KMS-11 (cell line): ENCODE results near the gene PCDHA13.

Experiments used
- H2AFZ ChIP-seq: fragments of 200-600 bp; sonication (generic); 2 replicates; pipeline ENCODE4 v1.6.1; 2016; ENCODE audit warnings: antibody characterized with exemption, mixed run types, low read depth
- H3K27ac ChIP-seq: fragments of 200-600 bp; sonication (generic); 2 replicates; pipeline ENCODE4 v1.6.1; 2016; ENCODE audit warnings: mild to moderate bottlenecking, mixed run types
- H3K27me3 ChIP-seq: fragments of 200-600 bp; sonication (generic); 2 replicates; pipeline ENCODE4 v1.6.1; 2017; ENCODE audit warnings: mild to moderate bottlenecking, low read depth, mixed run types, moderate library complexity; ENCODE audit not compliant: insufficient read depth
- H3K36me3 ChIP-seq: fragments of 200-600 bp; sonication (generic); 2 replicates; pipeline ENCODE4 v1.6.1; 2017; ENCODE audit warnings: mild to moderate bottlenecking, mixed run types; ENCODE audit not compliant: insufficient read depth
- H3K4me1 ChIP-seq: fragments of 200-600 bp; sonication (generic); 2 replicates; pipeline ENCODE4 v1.6.1; 2016; ENCODE audit warnings: mild to moderate bottlenecking, low read depth, mixed run types; ENCODE audit not compliant: poor library complexity, severe bottlenecking
- H3K4me2 ChIP-seq: fragments of 200-600 bp; sonication (generic); 2 replicates; pipeline ENCODE4 v1.7.0; 2016; ENCODE audit warnings: mild to moderate bottlenecking, mixed run types
- H3K4me3 ChIP-seq: fragments of 200-600 bp; sonication (generic); IDR thresholded peaks from 2 replicates; pipeline ENCODE4 v1.6.1; 2017; ENCODE audit warnings: low read depth, low read length, mixed read lengths; ENCODE audit not compliant: insufficient read depth
- H3K79me2 ChIP-seq: fragments of 200-600 bp; sonication (generic); 2 replicates; pipeline ENCODE4 v1.6.1; 2016; ENCODE audit warnings: low read depth, mixed run types; ENCODE audit not compliant: insufficient read depth
- H3K9ac ChIP-seq: fragments of 200-600 bp; sonication (generic); 2 replicates; pipeline ENCODE4 v1.6.1; 2016; ENCODE audit warnings: mild to moderate bottlenecking, mixed run types
- H4K20me1 ChIP-seq: fragments of 200-600 bp; sonication (generic); 2 replicates; pipeline ENCODE4 v1.6.1; 2016; ENCODE audit warnings: mild to moderate bottlenecking, mixed run types; ENCODE audit not compliant: insufficient read depth
- CTCF ChIP-seq: fragments of 200-600 bp; sonication (generic); conservative IDR thresholded peaks from 2 replicates; pipeline ENCODE4 v1.6.1; 2017; ENCODE audit warnings: low read depth, mild to moderate bottlenecking, antibody characterized with exemption, low read length, moderate library complexity, mixed read lengths

PCDHA13 gene

GRCh38 chr5:140855772-140856674 is 25.9 kb upstream of the PCDHA13 start, which contains the start of gene PCDHA10:
Gene PCDHA10 (plus strand): TSS chr5:140855897. CDS start chr5:140856049, 152 bp downstream.
- H3K4me2 ChIP-seq, result no peak within 1 kb of the TSS
- no peak within 1 kb of the TSS for H3K4me3 ChIP-seq
- no peaks in the 10 kb centered on the region for H3K79me2 ChIP-seq
- no peaks in the 10 kb centered on the region for H3K36me3 ChIP-seq
- H3K9ac ChIP-seq, result no peak within 1 kb of the TSS
- no peaks in the 10 kb centered on the region for H3K4me1 ChIP-seq
- TF ChIP-seq CTCF, result no peak; the same call in 1 of the 2 replicates
- H3K27ac ChIP-seq, result no peak within 1 kb of the TSS
- H3K27me3 ChIP-seq, result no peaks in the 10 kb centered on the region
- H2AFZ ChIP-seq, result no peak within 1 kb of the TSS
- no peaks in the 10 kb centered on the region for H4K20me1 ChIP-seq

- H2AFZ ChIP-seq, result no peak overlapping the region
- H4K20me1 ChIP-seq, result no peaks in the 10 kb centered on the region
- TF ChIP-seq CTCF, result no peak
- no peaks in the 10 kb centered on the region for H3K27me3 ChIP-seq
- H3K79me2 ChIP-seq, result no peaks in the 10 kb centered on the region
- no peak overlapping the region for H3K4me3 ChIP-seq
- H3K4me2 ChIP-seq, result no peak overlapping the region
- H3K4me1 ChIP-seq, result no peaks in the 10 kb centered on the region
- no peak overlapping the region for H3K9ac ChIP-seq
- no peak overlapping the region for H3K27ac ChIP-seq
- H3K36me3 ChIP-seq, result no peaks in the 10 kb centered on the region
These were observed 24.5 kb upstream of the PCDHA13 start for GRCh38 chr5:140857177-140857986.

GRCh38 chr5:140857987-140858240 is 24.0 kb upstream of the PCDHA13 start:
- no peak for TF ChIP-seq CTCF
- no peaks in the 10 kb centered on the region for H3K27me3 ChIP-seq
- no peaks in the 10 kb centered on the region for H3K36me3 ChIP-seq

GRCh38 chr5:140862441-140863295 is 19.3 kb upstream of the PCDHA13 start:
- Histone ChIP-seq H3K27ac (no peak overlapping the region), H3K4me1 (no peaks in the 10 kb centered on the region), H3K27me3 (no peaks in the 10 kb centered on the region), H3K36me3 (no peaks in the 10 kb centered on the region), H2AFZ (no peak overlapping the region), H3K9ac (no peak overlapping the region), H4K20me1 (no peaks in the 10 kb centered on the region), H3K4me2 (no peak overlapping the region), H3K79me2 (no peaks in the 10 kb centered on the region), H3K4me3 (no peak overlapping the region)
- TF ChIP-seq CTCF, result no peak

More at GRCh38 chr5:140857987-140858240, 24.0 kb upstream of the PCDHA13 start:
- H2AFZ ChIP-seq, result no peak overlapping the region
- no peak overlapping the region for H3K4me3 ChIP-seq
- H3K4me1 ChIP-seq, result no peaks in the 10 kb centered on the region
- H3K9ac ChIP-seq, result no peak overlapping the region
- no peak overlapping the region for H3K27ac ChIP-seq
- no peak overlapping the region for H3K4me2 ChIP-seq
- no peaks in the 10 kb centered on the region for H4K20me1 ChIP-seq
- H3K79me2 ChIP-seq, result no peaks in the 10 kb centered on the region
